ENCODE data around the gene FEN1. TPM values are rescaled to one million over a fixed set of nuclear protein-coding genes. Genes with fewer than 3 reads are reported as not detected.

FEN1 gene
- total and polyA plus RNA-seq, 2 of the 13 experiments (the other 11 are each of a cell fraction or from before 2014, with no cell fraction given): 12.4 to 102 TPM

- FAIRE-seq: no peak
- no TSS peak for BruUV-seq (replicated peaks)
- Histone ChIP-seq H3K4me1 (ENCODE audit: insufficient read depth, low read length) (peaks cover 41% of the 10 kb centered on the region), H3K27ac (ENCODE audit: extremely low read length, insufficient read depth, low read length) (no peak overlapping the region), H4K20me1 (ENCODE audit: insufficient read depth, low read length) (no peaks in the 10 kb centered on the region), H3K9me3 (ENCODE audit: low read length) (no peaks in the 10 kb centered on the region), H3K27me3 (ENCODE audit: control insufficient read depth in 1 of 2, insufficient read depth in 2 of 2, low read length in 2 of 2) (no peaks in the 10 kb centered on the region), H3K9ac (ENCODE audit: insufficient read depth, low read depth, low read length) (no peak overlapping the region), H3K4me2 (ENCODE audit: low read depth, low read length) (no peak overlapping the region), H3K4me3 (replicated peaks in 1 of 3; ENCODE audit: insufficient read depth in 1 of 3, low read depth in 2 of 3, low read length in 3 of 3) (no peak overlapping the region), H2AFZ (ENCODE audit: low read length) (no peak overlapping the region), H3K79me2 (ENCODE audit: insufficient read depth, low read length) (no peaks in the 10 kb centered on the region), H3K36me3 (replicated peaks in 1 of 2; ENCODE audit: control insufficient read depth in 1 of 2, insufficient read depth in 2 of 2, low read length in 2 of 2) (peaks cover 4 to 7% of the 10 kb centered on the region in 2 experiments; a peak in 2 of 5 replicates)
- in situ Hi-C loops (cut with HindIII; ENCODE audit: extremely low pct_ligation_motif_present, low pct_unique_long_range_greater_than_20kb) (loop anchor here (5.0 kb wide), 1 partner anchor 36 kb away; no protein-coding TSS in a partner anchor), intact Hi-C loops (cut with micrococcal nuclease; ENCODE audit: unreplicated experiment) (no loop called here)
- ChIA-PET POLR2A (interaction anchor here (6.2 kb wide), 1 partner anchor 46 kb away, joined by 43 read pairs; the partner anchor contains the start of genes FEN1 and TMEM258), CTCF (ENCODE audit: low intra/inter-chr PET ratio, low total read pairs) (interaction anchor here (2.7 kb wide), 1 partner anchor 31 kb away, joined by 38 read pairs; no protein-coding TSS in a partner anchor)
- ATAC-seq: no peak
- no peak for DNase-seq (ENCODE audit: low spot score)
- 60% methylated on average over 7 of the region's 15 CpGs for WGBS (ENCODE audit: low lambda C conversion rate)
- TF ChIP-seq ZNF10 (CRISPR knock-in tag; IDR thresholded peaks at IDR 0.05; ENCODE audit: borderline replicate concordance, low read depth): no peak
- no peak for TF ChIP-seq ZNF598 (CRISPR knock-in tag; IDR thresholded peaks at IDR 0.05; ENCODE audit: borderline replicate concordance)
- peak; percentile 65 for TF ChIP-seq AGO2 (optimal IDR thresholded peaks at IDR 0.05; ENCODE audit: low read depth, low read length)
- no peak for TF ChIP-seq ZNF777 (CRISPR knock-in tag; IDR thresholded peaks at IDR 0.05)
- no peak for TF ChIP-seq ZNF737 (CRISPR knock-in tag; IDR thresholded peaks at IDR 0.05; ENCODE audit: borderline replicate concordance)
- peak; percentile 86 for TF ChIP-seq ZBTB33 (CRISPR knock-in tag; IDR thresholded peaks at IDR 0.05)
- TF ChIP-seq ZFP91 (CRISPR knock-in tag; IDR thresholded peaks at IDR 0.05; ENCODE audit: borderline replicate concordance): peak; percentile 13; the same call in 1 of the 2 replicates
- no peak for TF ChIP-seq ZUFSP (CRISPR knock-in tag; IDR thresholded peaks at IDR 0.05; ENCODE audit: borderline replicate concordance)
- peak; percentile 41 for TF ChIP-seq ZC3H13 (CRISPR knock-in tag; IDR thresholded peaks at IDR 0.05)
- no peak for TF ChIP-seq CAMTA2 (CRISPR knock-in tag; IDR thresholded peaks at IDR 0.05; ENCODE audit: borderline replicate concordance)
- peak; percentile 44 for TF ChIP-seq AGO1 (IDR thresholded peaks at IDR 0.05; ENCODE audit: low read depth, low read length, poor library complexity, severe bottlenecking)
- TF ChIP-seq, protein P1, sequence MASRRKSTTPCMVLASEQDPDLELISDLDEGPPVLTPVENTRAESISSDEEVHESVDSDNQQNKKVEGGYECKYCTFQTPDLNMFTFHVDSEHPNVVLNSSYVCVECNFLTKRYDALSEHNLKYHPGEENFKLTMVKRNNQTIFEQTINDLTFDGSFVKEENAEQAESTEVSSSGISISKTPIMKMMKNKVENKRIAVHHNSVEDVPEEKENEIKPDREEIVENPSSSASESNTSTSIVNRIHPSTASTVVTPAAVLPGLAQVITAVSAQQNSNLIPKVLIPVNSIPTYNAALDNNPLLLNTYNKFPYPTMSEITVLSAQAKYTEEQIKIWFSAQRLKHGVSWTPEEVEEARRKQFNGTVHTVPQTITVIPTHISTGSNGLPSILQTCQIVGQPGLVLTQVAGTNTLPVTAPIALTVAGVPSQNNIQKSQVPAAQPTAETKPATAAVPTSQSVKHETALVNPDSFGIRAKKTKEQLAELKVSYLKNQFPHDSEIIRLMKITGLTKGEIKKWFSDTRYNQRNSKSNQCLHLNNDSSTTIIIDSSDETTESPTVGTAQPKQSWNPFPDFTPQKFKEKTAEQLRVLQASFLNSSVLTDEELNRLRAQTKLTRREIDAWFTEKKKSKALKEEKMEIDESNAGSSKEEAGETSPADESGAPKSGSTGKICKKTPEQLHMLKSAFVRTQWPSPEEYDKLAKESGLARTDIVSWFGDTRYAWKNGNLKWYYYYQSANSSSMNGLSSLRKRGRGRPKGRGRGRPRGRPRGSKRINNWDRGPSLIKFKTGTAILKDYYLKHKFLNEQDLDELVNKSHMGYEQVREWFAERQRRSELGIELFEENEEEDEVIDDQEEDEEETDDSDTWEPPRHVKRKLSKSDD (CRISPR knock-in tag; IDR thresholded peaks at IDR 0.05; ENCODE audit: low read depth): no peak
- no peak for TF ChIP-seq SMC3 (IDR thresholded peaks at IDR 0.05; ENCODE audit: low read length)
- no peak for TF ChIP-seq ZFAT (CRISPR knock-in tag; conservative IDR thresholded peaks at IDR 0.05)
These were observed 46.8 kb upstream of the FEN1 start for GRCh38 chr11:61745781-61746441.
